HL-60 (cell line): Measurements from ENCODE around the gene ZNF316.

Experiments
- POLR2AphosphoS5 ChIP-seq: IDR thresholded peaks from 2 replicates; pipeline ENCODE4 v1.6.1; 2012; ENCODE audit warnings: low read depth
- TF ChIP-seq, protein P1 (sequence below): IDR thresholded peaks from one replicate; pipeline ENCODE4 v1.5.1; 2011; ENCODE audit warnings: low read length, control low read depth, inconsistent platforms; ENCODE audit not compliant: insufficient read depth
- TF ChIP-seq, protein P2 (sequence below): IDR thresholded peaks from 2 replicates; pipeline ENCODE4 v1.6.1; 2012; ENCODE audit warnings: low read depth; ENCODE audit not compliant: insufficient replicate concordance

DNA sequence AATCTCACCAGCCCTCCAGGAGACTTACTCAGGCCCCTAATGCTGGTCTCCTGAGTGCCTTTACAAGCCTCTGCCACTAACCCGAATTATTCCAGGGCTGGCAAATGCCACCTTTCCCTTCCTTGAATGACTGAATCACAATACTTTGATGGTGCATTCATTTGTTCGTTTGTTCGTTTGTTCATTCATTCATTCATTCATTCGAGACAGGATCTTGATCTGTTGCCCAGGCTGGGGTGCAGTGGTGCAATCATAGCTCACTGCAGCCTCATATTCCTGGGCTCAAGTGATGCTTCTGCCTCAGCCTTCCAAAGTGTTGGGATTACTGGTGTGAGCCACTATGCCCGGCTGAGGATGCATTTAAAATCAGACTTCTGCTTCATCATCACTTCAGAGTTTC is 63.7 kb downstream of the ZNF316 start:
- TF ChIP-seq, protein P1, sequence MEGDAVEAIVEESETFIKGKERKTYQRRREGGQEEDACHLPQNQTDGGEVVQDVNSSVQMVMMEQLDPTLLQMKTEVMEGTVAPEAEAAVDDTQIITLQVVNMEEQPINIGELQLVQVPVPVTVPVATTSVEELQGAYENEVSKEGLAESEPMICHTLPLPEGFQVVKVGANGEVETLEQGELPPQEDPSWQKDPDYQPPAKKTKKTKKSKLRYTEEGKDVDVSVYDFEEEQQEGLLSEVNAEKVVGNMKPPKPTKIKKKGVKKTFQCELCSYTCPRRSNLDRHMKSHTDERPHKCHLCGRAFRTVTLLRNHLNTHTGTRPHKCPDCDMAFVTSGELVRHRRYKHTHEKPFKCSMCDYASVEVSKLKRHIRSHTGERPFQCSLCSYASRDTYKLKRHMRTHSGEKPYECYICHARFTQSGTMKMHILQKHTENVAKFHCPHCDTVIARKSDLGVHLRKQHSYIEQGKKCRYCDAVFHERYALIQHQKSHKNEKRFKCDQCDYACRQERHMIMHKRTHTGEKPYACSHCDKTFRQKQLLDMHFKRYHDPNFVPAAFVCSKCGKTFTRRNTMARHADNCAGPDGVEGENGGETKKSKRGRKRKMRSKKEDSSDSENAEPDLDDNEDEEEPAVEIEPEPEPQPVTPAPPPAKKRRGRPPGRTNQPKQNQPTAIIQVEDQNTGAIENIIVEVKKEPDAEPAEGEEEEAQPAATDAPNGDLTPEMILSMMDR, result no peak
- TF ChIP-seq, protein P2, sequence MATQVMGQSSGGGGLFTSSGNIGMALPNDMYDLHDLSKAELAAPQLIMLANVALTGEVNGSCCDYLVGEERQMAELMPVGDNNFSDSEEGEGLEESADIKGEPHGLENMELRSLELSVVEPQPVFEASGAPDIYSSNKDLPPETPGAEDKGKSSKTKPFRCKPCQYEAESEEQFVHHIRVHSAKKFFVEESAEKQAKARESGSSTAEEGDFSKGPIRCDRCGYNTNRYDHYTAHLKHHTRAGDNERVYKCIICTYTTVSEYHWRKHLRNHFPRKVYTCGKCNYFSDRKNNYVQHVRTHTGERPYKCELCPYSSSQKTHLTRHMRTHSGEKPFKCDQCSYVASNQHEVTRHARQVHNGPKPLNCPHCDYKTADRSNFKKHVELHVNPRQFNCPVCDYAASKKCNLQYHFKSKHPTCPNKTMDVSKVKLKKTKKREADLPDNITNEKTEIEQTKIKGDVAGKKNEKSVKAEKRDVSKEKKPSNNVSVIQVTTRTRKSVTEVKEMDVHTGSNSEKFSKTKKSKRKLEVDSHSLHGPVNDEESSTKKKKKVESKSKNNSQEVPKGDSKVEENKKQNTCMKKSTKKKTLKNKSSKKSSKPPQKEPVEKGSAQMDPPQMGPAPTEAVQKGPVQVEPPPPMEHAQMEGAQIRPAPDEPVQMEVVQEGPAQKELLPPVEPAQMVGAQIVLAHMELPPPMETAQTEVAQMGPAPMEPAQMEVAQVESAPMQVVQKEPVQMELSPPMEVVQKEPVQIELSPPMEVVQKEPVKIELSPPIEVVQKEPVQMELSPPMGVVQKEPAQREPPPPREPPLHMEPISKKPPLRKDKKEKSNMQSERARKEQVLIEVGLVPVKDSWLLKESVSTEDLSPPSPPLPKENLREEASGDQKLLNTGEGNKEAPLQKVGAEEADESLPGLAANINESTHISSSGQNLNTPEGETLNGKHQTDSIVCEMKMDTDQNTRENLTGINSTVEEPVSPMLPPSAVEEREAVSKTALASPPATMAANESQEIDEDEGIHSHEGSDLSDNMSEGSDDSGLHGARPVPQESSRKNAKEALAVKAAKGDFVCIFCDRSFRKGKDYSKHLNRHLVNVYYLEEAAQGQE, result no peak
- no peak for TF ChIP-seq POLR2AphosphoS5
